CMK (cell line): Measurements from ENCODE around the gene RANBP9.

Experiments
- DNase-seq: peaks from one replicate; pipeline ENCODE4 v3.0.0-alpha.2; 2010; ENCODE audit warnings: low read depth

Gene RANBP9

GRCh38 chr6:13710552-13711323 lies 897 bp downstream of the RANBP9 start:
- no peak for DNase-seq

DNA sequence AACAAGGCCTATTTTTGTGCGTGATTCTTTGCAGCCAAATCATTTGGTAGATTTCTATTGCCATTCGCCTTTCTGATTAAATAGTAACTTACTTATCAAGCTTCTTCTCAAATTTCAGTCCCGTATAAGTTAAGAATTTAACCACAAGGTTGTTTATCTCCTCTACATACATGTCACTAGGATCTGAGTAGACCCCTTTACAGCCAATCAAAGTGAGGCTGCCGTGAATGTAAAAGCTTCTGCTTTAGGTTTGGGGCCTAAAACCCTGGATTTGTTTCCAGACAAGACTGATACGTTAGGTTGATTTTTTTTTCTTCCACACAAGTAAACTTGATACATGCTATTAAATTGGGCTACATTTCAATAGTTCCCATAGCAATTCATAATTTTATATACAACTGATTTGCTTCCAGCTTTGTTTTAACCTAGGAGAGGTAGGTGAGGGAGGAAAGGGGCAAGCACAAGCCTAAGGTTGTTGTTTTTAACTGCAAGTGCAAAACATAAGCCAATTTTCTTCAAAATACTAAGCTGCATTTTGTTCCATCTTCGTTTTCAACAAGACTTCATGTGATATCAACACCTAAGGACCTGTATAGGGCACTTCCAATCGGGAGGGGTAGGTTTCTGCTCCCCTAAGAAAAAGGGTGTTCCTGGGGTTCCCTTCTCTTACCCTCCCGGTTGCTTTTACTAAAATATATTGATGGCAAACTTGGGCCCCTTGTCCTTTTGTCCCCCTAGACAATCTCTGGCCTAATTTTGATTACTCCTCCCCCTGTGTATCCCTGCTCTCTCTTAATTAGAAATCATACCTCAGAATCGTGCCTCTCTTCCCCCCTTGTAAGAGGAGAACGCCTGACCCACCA lies 1.7 kb downstream of the RANBP9 start:
- peak; percentile 33 for DNase-seq

GRCh38 chr6:13708736-13709135 lies 2.9 kb downstream of the RANBP9 start:
- no peak for DNase-seq

- DNase-seq = no peak
Observed at GRCh38 chr6:13703496-13703895, 8.1 kb downstream of the RANBP9 start.

- DNase-seq = no peak
Observed at GRCh38 chr6:13702809-13703302, 8.8 kb downstream of the RANBP9 start.

- DNase-seq = no peak
Observed at GRCh38 chr6:13700232-13700631, 11.4 kb downstream of the RANBP9 start.

DNA sequence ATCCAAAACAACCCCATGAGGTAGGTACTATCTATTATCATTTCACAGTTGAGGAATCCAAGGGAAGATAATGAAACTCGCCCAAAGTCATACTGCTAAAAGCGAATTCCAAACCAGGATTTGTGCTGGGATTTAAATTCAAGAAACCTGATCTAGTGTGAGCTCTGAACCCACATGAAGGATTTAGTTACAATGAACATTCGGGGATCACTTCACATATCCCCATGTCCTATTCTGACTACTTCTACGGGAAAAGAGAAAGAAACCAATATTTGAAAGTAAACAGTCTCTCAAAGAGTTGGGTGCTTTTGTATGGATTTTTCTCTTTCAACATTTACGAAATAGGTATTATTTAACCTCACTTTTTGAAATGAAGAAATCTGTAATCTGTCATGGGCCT lies 12.9 kb downstream of the RANBP9 start:
- no peak for DNase-seq

- no peak for DNase-seq
Observed at GRCh38 chr6:13697857-13698256, 13.8 kb downstream of the RANBP9 start.

- DNase-seq = no peak
Observed at GRCh38 chr6:13696226-13696625, 15.4 kb downstream of the RANBP9 start.

GRCh38 chr6:13695252-13695651 lies 16.4 kb downstream of the RANBP9 start:
- no peak for DNase-seq

DNA sequence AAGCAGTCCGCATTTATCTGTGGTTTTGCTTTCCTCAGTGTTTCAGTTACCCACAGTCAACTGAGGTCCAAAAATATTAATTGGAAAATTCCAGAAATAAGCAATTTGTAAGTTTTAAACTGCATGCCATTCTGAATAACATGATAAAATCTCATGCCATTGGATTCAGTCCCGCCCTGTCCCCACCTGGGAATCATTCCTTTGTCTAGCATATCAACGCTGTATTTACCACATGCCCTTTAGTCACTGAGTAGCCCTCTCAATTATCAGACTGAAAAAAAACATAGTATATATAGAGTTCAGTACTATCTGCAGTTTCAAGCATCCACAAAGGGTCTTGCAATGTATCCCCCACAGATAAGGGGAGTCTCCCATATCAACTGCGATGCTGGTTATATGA lies 17.1 kb downstream of the RANBP9 start:
- no peak for DNase-seq

GRCh38 chr6:13689511-13690256 lies 22.0 kb downstream of the RANBP9 start:
- DNase-seq = no peak

- no peak for DNase-seq
Observed at GRCh38 chr6:13688692-13689196, 22.9 kb downstream of the RANBP9 start.

- no peak for DNase-seq
Observed at GRCh38 chr6:13687917-13688351, 23.7 kb downstream of the RANBP9 start.

GRCh38 chr6:13684855-13685254 lies 26.8 kb downstream of the RANBP9 start:
- no peak for DNase-seq

DNA sequence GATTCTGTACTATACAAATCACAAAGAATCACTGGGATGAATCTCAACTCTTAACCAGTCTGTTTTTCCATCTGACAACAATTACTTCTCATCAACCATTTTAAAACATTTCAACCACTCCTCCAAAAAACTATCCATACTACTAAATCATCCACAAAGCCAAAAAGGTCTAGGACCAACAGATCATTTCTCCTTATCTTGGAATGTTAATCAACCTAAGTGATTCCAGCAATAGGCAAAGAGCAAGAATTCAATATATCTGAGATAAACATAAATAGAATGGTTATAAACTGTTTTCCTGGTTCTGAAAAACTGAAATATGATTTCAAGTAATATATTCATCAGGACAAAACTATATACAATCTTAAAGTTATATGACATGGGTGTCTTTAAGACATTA lies 28.6 kb downstream of the RANBP9 start:
- no peak for DNase-seq

DNA sequence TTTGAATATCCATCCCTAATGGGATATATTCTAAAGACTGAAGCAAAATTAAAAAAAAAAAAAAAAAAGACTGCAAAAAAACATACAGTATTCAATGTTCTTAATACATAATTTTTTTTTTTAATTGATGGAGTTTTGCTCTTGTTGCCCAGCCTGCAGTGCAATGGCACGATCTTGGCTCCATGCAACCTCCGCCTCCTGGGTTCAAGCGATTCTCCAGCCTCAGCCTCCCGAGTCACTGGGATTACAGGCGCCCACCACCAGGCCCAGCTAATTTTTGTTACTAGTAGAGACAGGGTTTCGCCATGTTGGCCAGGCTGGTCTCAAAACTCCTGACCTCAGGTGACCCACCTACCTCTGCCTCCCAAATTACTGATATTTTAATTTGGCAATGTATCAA lies 29.3 kb downstream of the RANBP9 start:
- no peak for DNase-seq

DNA sequence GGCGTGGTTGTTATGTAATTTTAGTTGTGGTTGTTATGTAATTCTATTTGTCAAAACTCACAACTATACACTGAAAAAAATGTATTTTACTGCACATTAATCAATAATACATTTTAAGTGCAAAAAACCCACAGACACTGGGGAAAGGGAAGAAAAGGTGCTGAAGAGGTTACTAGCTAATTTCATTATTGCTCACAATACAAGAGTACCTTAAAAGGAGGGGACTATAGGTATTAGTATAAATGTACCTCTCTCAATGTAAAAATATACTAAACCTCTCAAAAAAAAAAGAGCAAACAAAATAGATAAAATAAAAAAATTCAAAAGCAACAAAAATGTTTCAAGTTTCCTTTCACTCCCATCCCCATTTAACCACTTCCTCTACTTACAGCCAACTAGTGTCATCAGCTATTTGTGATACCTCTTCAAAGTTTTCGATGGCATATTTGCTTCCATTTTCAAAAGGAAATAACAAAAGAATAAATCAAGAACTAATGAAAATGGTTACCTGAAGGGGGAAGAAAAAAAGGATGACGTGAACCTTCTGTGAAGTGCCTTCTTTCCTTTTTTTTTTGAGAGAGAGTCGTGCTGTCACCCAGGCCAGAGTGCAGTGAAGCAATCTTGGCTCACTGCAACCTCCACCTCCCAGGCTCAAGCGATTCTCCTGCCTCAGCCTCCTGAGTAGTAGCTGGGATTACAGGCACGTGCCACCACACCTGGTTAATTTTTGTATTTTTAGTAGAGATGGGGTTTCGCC lies 30.2 kb downstream of the RANBP9 start:
- no peak for DNase-seq

DNA sequence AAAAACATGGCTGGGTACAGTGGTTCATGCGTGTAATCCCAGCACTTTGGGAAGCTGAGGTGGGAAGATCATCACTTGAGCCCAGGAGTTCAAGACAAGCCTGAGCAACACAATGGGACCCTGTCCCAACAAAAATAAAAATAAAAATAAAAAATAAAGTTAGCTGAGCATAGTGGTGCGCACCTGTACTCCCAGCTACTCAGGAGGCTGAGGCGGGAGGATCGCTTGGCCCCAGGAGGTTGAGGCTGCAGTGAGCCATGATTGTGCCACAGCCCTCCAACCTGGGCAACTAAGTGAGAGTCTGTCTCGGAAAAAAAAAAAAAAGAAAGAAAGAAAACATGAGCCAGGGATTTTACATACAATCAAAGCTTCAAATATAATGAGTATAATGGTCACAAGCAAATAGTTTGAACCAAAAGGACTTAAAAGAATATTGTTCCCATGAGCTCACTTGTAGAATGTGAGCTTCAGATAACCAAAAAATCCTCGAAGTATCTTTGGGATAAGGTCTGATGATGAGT lies 31.1 kb downstream of the RANBP9 start:
- no peak for DNase-seq

DNA sequence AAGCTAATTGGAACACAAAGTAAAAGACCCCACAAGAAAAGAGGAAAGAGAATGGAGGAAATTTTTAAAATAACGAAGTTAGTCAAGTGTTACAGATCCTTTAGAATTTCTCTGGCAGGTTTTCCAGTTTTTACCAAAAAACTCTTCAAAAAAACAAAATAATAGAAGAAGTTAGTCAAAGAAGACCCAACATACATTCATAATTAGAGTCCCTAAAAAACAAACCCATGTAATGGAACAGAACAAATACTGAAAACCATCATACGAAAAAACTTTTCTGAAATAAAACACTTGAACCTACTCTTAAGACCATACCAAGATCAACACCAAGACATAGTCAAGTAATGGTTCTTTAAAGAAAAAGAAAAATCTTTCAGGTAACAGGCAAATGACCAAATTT lies 31.6 kb downstream of the RANBP9 start:
- no peak for DNase-seq
